Measurements from ENCODE around the gene SMYD3. TPM values are rescaled to one million over a fixed set of nuclear protein-coding genes. Genes with fewer than 3 reads are reported as not detected.

The SMYD3 gene
- total and polyA plus RNA-seq, 9 donors: 10.8 to 24.0 (median 13.7) TPM

- WGBS, 3 donors: 89 to 91% (median 89%) methylated on average over 10 of the region's 10 CpGs
- intact Hi-C loops (cut with DNase I): loop anchor here in 1 of 4 donors (10.0 kb wide), 1 partner anchor 182 kb away; no protein-coding TSS in a partner anchor
- no peak for TF ChIP-seq POLR2A (IDR thresholded peaks at IDR 0.05)
- no peak for TF ChIP-seq EP300 (IDR thresholded peaks at IDR 0.05)
- no peak for TF ChIP-seq CTCF (IDR thresholded peaks at IDR 0.05)
- no peak overlapping the region for H3K4me3 ChIP-seq
- no peaks in the 10 kb centered on the region for H3K27me3 ChIP-seq
- H3K4me1 ChIP-seq (ENCODE audit: insufficient read depth): peaks cover 2% of the 10 kb centered on the region
- H3K27ac ChIP-seq: no peak overlapping the region
- no peak for DNase-seq
- no peaks in the 10 kb centered on the region for H3K36me3 ChIP-seq
- no peaks in the 10 kb centered on the region for H3K9me3 ChIP-seq
Observed at GRCh38 chr1:246512635-246513034, 5.6 kb upstream of the SMYD3 start.

DNA sequence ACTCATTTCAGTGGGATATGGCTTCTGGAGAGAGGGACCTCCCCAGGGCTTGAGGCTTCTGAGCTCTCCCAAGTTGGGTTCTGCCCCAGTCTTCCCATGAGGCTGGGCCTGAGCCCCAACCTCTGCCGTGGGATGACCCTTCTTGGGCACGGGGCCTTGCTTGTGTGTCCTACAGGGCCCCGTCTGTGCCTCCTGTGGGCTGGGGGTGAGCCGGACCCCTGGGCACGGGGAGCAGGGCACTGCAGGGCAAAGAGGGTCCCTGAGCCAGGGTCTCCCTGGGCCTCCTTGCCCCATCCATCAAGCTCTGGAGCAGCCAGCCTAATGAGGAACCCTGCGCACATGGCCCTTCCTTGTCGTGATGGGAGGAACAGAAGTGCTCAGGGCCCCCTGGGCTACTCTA, 5.2 kb upstream of the SMYD3 start:
- H3K27ac ChIP-seq: no peak overlapping the region
- no peak for DNase-seq
- TF ChIP-seq CTCF (IDR thresholded peaks at IDR 0.05) (no peak), POLR2A (IDR thresholded peaks at IDR 0.05) (no peak), EP300 (IDR thresholded peaks at IDR 0.05) (no peak)
- intact Hi-C loops (cut with DNase I): loop anchor here in 1 of 4 donors (10.0 kb wide), 1 partner anchor 183 kb away; no protein-coding TSS in a partner anchor
- H3K36me3 ChIP-seq: no peaks in the 10 kb centered on the region
- no peaks in the 10 kb centered on the region for H3K9me3 ChIP-seq
- H3K4me3 ChIP-seq: no peak overlapping the region
- WGBS, 3 donors: 88 to 96% (median 94%) methylated on average over 7 of the region's 7 CpGs
- H3K27me3 ChIP-seq: no peaks in the 10 kb centered on the region
- H3K4me1 ChIP-seq (ENCODE audit: insufficient read depth): peaks cover 2% of the 10 kb centered on the region

- H3K9me3 ChIP-seq: no peaks in the 10 kb centered on the region
- DNase-seq: no peak
- TF ChIP-seq EP300 (IDR thresholded peaks at IDR 0.05): no peak
- no peak for TF ChIP-seq CTCF (IDR thresholded peaks at IDR 0.05)
- TF ChIP-seq POLR2A (IDR thresholded peaks at IDR 0.05): no peak
- WGBS, 3 donors: 91 to 100% (median 95%) methylated on average over 7 of the region's 7 CpGs
- H3K36me3 ChIP-seq: no peaks in the 10 kb centered on the region
- H3K27me3 ChIP-seq: no peaks in the 10 kb centered on the region
- H3K27ac ChIP-seq: no peak overlapping the region
- intact Hi-C loops (cut with DNase I): loop anchor here in 1 of 4 donors (10.0 kb wide), 1 partner anchor 184 kb away; no protein-coding TSS in a partner anchor
- no peak overlapping the region for H3K4me3 ChIP-seq
- H3K4me1 ChIP-seq (ENCODE audit: insufficient read depth): peaks cover 5% of the 10 kb centered on the region
Observed at GRCh38 chr1:246511203-246511602, 4.1 kb upstream of the SMYD3 start.

- TF ChIP-seq EP300 (IDR thresholded peaks at IDR 0.05) (no peak), POLR2A (IDR thresholded peaks at IDR 0.05) (no peak), CTCF (IDR thresholded peaks at IDR 0.05) (no peak)
- H3K27me3 ChIP-seq: no peaks in the 10 kb centered on the region
- intact Hi-C loops (cut with DNase I): loop anchor here in 1 of 4 donors (10.0 kb wide), 1 partner anchor 184 kb away; no protein-coding TSS in a partner anchor
- no peaks in the 10 kb centered on the region for H3K36me3 ChIP-seq
- no peaks in the 10 kb centered on the region for H3K9me3 ChIP-seq
- 80 to 84% (median 83%) methylated on average over 11 to 13 of the region's 13 CpGs for WGBS, 3 donors
- no peak overlapping the region for H3K27ac ChIP-seq
- no peak for DNase-seq
- no peak overlapping the region for H3K4me3 ChIP-seq
- H3K4me1 ChIP-seq (ENCODE audit: insufficient read depth): peaks cover 6% of the 10 kb centered on the region
Observed at GRCh38 chr1:246510147-246511030, 3.3 kb upstream of the SMYD3 start.
